ENCODE measurements around the gene RGS9BP. TPM values are rescaled to one million over a fixed set of nuclear protein-coding genes. Genes with fewer than 3 reads are reported as not detected.

Gene RGS9BP
- total and polyA plus RNA-seq, 2 donors: 0.11 to 0.76 TPM

GRCh38 chr19:32674931-32675719, 523 bp upstream of the RGS9BP start, which contains the start of gene ANKRD27:
TSS of gene ANKRD27 (minus strand) at chr19:32675180. CDS start at chr19:32659015, 16,165 bp downstream.
- Histone ChIP-seq H3K4me3 (ENCODE audit: low read length in 2 of 2) (peak within 1 kb of the TSS; percentile 71 to 77), H3K36me3 (ENCODE audit: control insufficient read depth in 2 of 2, insufficient read depth in 2 of 2, low read length in 1 of 2) (no peaks in the 10 kb centered on the region), H3K4me1 (ENCODE audit: control insufficient read depth in 2 of 2, insufficient read depth in 2 of 2, low read length in 2 of 2) (peaks cover 24 to 38% of the 10 kb centered on the region in 2 donors), H3K27ac (ENCODE audit: low read depth in 1 of 2, low read length in 1 of 2) (peak within 1 kb of the TSS in 1 of 2 donors; percentile 22), H3K27me3 (ENCODE audit: control insufficient read depth in 2 of 2, insufficient read depth in 1 of 2, low read length in 1 of 2) (peaks cover 40 to 48% of the 10 kb centered on the region in 2 donors), H3K9me3 (ENCODE audit: control insufficient read depth in 2 of 2, insufficient read depth in 1 of 2, low read length in 1 of 2) (no peaks in the 10 kb centered on the region)
- peak; percentile 92 to 99 (median 98) for DNase-seq (ENCODE audit: low read depth in 6 of 9, low spot score in 9 of 9)
- WGBS: under 1% methylated on average over 75 of the region's 75 CpGs

GRCh38 chr19:32676186-32676894, 692 bp downstream of the RGS9BP start:
- Histone ChIP-seq H3K27ac (ENCODE audit: low read depth in 1 of 2, low read length in 1 of 2) (no peak overlapping the region), H3K4me3 (ENCODE audit: low read length in 2 of 2) (peak overlapping the region in 1 of 2 donors; percentile 77), H3K4me1 (ENCODE audit: control insufficient read depth in 2 of 2, insufficient read depth in 2 of 2, low read length in 2 of 2) (peaks cover 24 to 38% of the 10 kb centered on the region in 2 donors), H3K9me3 (ENCODE audit: control insufficient read depth in 2 of 2, insufficient read depth in 1 of 2, low read length in 1 of 2) (no peaks in the 10 kb centered on the region), H3K27me3 (ENCODE audit: control insufficient read depth in 2 of 2, insufficient read depth in 1 of 2, low read length in 1 of 2) (peaks cover 41 to 51% of the 10 kb centered on the region in 2 donors), H3K36me3 (ENCODE audit: control insufficient read depth in 2 of 2, insufficient read depth in 2 of 2, low read length in 1 of 2) (no peaks in the 10 kb centered on the region)
- DNase-seq (ENCODE audit: low read depth in 6 of 9, low spot score in 9 of 9): peak in 1 of 9 donors; percentile 49
- WGBS: 4% methylated on average over 93 of the region's 93 CpGs

GRCh38 chr19:32676895-32677359, 1.3 kb downstream of the RGS9BP start:
- Histone ChIP-seq H3K4me3 (ENCODE audit: low read length in 2 of 2) (peak overlapping the region in 1 of 2 donors; percentile 77), H3K27ac (ENCODE audit: low read depth in 1 of 2, low read length in 1 of 2) (no peak overlapping the region), H3K27me3 (ENCODE audit: control insufficient read depth in 2 of 2, insufficient read depth in 1 of 2, low read length in 1 of 2) (peaks cover 41 to 51% of the 10 kb centered on the region in 2 donors), H3K4me1 (ENCODE audit: control insufficient read depth in 2 of 2, insufficient read depth in 2 of 2, low read length in 2 of 2) (peaks cover 24 to 36% of the 10 kb centered on the region in 2 donors), H3K36me3 (ENCODE audit: control insufficient read depth in 2 of 2, insufficient read depth in 2 of 2, low read length in 1 of 2) (no peaks in the 10 kb centered on the region), H3K9me3 (ENCODE audit: control insufficient read depth in 2 of 2, insufficient read depth in 1 of 2, low read length in 1 of 2) (no peaks in the 10 kb centered on the region)
- 19% methylated on average over 33 of the region's 33 CpGs for WGBS
- DNase-seq (ENCODE audit: low read depth in 6 of 9, low spot score in 9 of 9): no peak

- Histone ChIP-seq H3K36me3 (ENCODE audit: control insufficient read depth in 2 of 2, insufficient read depth in 2 of 2, low read length in 1 of 2) (no peaks in the 10 kb centered on the region), H3K9me3 (ENCODE audit: control insufficient read depth in 2 of 2, insufficient read depth in 1 of 2, low read length in 1 of 2) (no peaks in the 10 kb centered on the region), H3K4me1 (ENCODE audit: control insufficient read depth in 2 of 2, insufficient read depth in 2 of 2, low read length in 2 of 2) (peaks cover 19 to 30% of the 10 kb centered on the region in 2 donors), H3K27me3 (ENCODE audit: control insufficient read depth in 2 of 2, insufficient read depth in 1 of 2, low read length in 1 of 2) (peaks cover 41 to 51% of the 10 kb centered on the region in 2 donors), H3K27ac (ENCODE audit: low read depth in 1 of 2, low read length in 1 of 2) (no peak overlapping the region), H3K4me3 (ENCODE audit: low read length in 2 of 2) (no peak overlapping the region)
- peak in 2 of 9 donors; percentile 40 to 63 for DNase-seq (ENCODE audit: low read depth in 6 of 9, low spot score in 9 of 9)
- WGBS: 36% methylated on average over 9 of the region's 9 CpGs
Observed at GRCh38 chr19:32677657-32678056, 2.0 kb downstream of the RGS9BP start.

DNA sequence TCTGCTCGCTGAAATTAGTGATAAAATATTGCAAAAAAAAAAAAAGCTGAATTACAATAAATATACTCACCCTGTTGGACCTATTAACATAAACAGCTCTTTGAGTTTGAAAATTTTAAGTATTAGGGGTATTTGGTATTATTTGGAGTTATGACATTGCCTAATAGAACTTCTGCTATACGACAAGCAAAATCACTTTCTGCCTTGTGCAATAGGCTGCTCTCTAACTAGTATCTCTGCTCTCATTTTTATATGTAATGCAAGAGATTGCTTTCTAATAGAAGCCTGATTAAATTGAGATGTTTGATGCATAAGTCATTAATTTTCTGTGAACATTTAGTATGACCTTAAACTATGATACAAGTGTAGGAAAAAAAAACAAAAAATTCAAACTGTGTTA, 5.3 kb downstream of the RGS9BP start:
- Histone ChIP-seq H3K27me3 (ENCODE audit: control insufficient read depth in 2 of 2, insufficient read depth in 1 of 2, low read length in 1 of 2) (peaks cover 35 to 43% of the 10 kb centered on the region in 2 donors), H3K9me3 (ENCODE audit: control insufficient read depth in 2 of 2, insufficient read depth in 1 of 2, low read length in 1 of 2) (no peaks in the 10 kb centered on the region), H3K27ac (ENCODE audit: low read depth in 1 of 2, low read length in 1 of 2) (no peak overlapping the region), H3K36me3 (ENCODE audit: control insufficient read depth in 2 of 2, insufficient read depth in 2 of 2, low read length in 1 of 2) (no peaks in the 10 kb centered on the region), H3K4me1 (ENCODE audit: control insufficient read depth in 2 of 2, insufficient read depth in 2 of 2, low read length in 2 of 2) (peaks cover 5 to 6% of the 10 kb centered on the region in 2 donors), H3K4me3 (ENCODE audit: low read length in 2 of 2) (no peak overlapping the region)
- 96% methylated on average over 2 of the region's 2 CpGs for WGBS
- no peak for DNase-seq (ENCODE audit: low read depth in 6 of 9, low spot score in 9 of 9)

DNA sequence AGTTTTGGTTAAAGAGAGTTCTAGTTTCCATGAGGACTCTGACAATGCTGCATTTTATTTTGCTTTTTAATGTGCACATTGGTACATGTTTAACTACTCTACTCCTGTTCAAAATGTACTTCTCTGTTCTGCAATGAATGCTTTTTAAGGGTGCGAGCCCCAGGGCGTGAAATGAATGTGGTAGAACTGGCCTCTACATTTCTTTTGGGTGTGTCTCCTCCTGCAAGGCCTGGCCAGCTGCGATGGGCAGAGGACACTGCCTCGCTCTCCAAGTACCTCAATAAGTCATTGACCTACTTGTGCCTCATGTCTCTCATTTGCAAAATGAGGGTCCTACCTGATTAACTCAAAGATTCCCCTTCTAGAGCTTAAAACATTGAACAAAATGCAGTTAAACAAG, 6.7 kb downstream of the RGS9BP start:
- H3K36me3 ChIP-seq (ENCODE audit: control insufficient read depth in 2 of 2, insufficient read depth in 2 of 2, low read length in 1 of 2): no peaks in the 10 kb centered on the region
- peaks cover 22 to 30% of the 10 kb centered on the region in 2 donors for H3K27me3 ChIP-seq (ENCODE audit: control insufficient read depth in 2 of 2, insufficient read depth in 1 of 2, low read length in 1 of 2)
- no peak overlapping the region for H3K4me3 ChIP-seq (ENCODE audit: low read length in 2 of 2)
- 96% methylated on average over 4 of the region's 4 CpGs for WGBS
- no peak for DNase-seq (ENCODE audit: low read depth in 6 of 9, low spot score in 9 of 9)
- H3K4me1 ChIP-seq (ENCODE audit: control insufficient read depth in 2 of 2, insufficient read depth in 2 of 2, low read length in 2 of 2): peaks cover 0 to 2% of the 10 kb centered on the region in 2 donors
- H3K27ac ChIP-seq (ENCODE audit: low read depth in 1 of 2, low read length in 1 of 2): no peak overlapping the region
- H3K9me3 ChIP-seq (ENCODE audit: control insufficient read depth in 2 of 2, insufficient read depth in 1 of 2, low read length in 1 of 2): no peaks in the 10 kb centered on the region

GRCh38 chr19:32686847-32687475, 11.3 kb downstream of the RGS9BP start:
- Histone ChIP-seq H3K9me3 (ENCODE audit: control insufficient read depth in 2 of 2, insufficient read depth in 1 of 2, low read length in 1 of 2) (no peaks in the 10 kb centered on the region), H3K4me3 (ENCODE audit: low read length in 2 of 2) (no peak overlapping the region), H3K27me3 (ENCODE audit: control insufficient read depth in 2 of 2, insufficient read depth in 1 of 2, low read length in 1 of 2) (peaks cover 0 to 2% of the 10 kb centered on the region in 2 donors), H3K36me3 (ENCODE audit: control insufficient read depth in 2 of 2, insufficient read depth in 2 of 2, low read length in 1 of 2) (no peaks in the 10 kb centered on the region), H3K4me1 (ENCODE audit: control insufficient read depth in 2 of 2, insufficient read depth in 2 of 2, low read length in 2 of 2) (peaks cover 0 to 4% of the 10 kb centered on the region in 2 donors), H3K27ac (ENCODE audit: low read depth in 1 of 2, low read length in 1 of 2) (no peak overlapping the region)
- 96% methylated on average over 6 of the region's 6 CpGs for WGBS
- DNase-seq (ENCODE audit: low read depth in 6 of 9, low spot score in 9 of 9): no peak

DNA sequence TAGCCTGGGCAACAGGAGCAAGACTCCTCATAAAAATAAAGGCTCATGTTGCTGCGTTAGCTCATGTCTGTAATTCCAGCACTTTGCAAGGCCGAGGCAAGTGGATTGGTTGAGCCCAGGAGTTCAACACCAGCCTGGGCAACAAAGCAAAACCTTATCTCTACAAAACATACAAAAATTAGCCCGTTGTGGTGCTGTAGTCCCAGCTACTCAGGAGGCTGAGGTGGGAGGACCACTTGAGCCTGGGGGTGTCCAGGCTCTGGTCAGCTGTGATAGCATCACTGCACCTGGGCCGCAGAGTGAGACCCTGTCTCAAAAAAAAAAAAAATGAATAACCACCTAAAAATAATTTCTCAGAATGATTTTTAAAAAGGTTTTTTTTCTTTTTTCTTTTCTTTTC, 12.0 kb downstream of the RGS9BP start:
- DNase-seq (ENCODE audit: low read depth in 6 of 9, low spot score in 9 of 9): no peak
- no peak overlapping the region for H3K27ac ChIP-seq (ENCODE audit: low read depth in 1 of 2, low read length in 1 of 2)
- WGBS: 94% methylated on average over 4 of the region's 4 CpGs
- no peaks in the 10 kb centered on the region for H3K36me3 ChIP-seq (ENCODE audit: control insufficient read depth in 2 of 2, insufficient read depth in 2 of 2, low read length in 1 of 2)
- no peaks in the 10 kb centered on the region for H3K9me3 ChIP-seq (ENCODE audit: control insufficient read depth in 2 of 2, insufficient read depth in 1 of 2, low read length in 1 of 2)
- H3K27me3 ChIP-seq (ENCODE audit: control insufficient read depth in 2 of 2, insufficient read depth in 1 of 2, low read length in 1 of 2): peaks cover 0 to 5% of the 10 kb centered on the region in 2 donors
- H3K4me3 ChIP-seq (ENCODE audit: low read length in 2 of 2): no peak overlapping the region
- H3K4me1 ChIP-seq (ENCODE audit: control insufficient read depth in 2 of 2, insufficient read depth in 2 of 2, low read length in 2 of 2): peaks cover 4 to 6% of the 10 kb centered on the region in 2 donors
